K562 (cell line): ENCODE data around the gene GTSE1. TPM values are rescaled to one million over a fixed set of nuclear protein-coding genes. Genes with fewer than 3 reads are reported as not detected.

Source experiments
- ATAC-seq: fragments of 200-7000 bp; cut with Tn5 transposase; 3 replicates; pipeline ENCODE4 v1.9.1; 2020; ENCODE audit warnings: moderate library complexity
- BruUV-seq: library from RNA; stranded (reverse); fragments of 400-500 nt; replicated peaks from 2 replicates; lab custom pipeline; 2021; lab: Mats Ljungman, UMichigan
- CTCF ChIA-PET: fragments of 300-600 bp; formaldehyde crosslinking; extraction: SDS; loops from one replicate; lab custom pipeline; 2021; ENCODE audit warnings: low intra/inter-chr PET ratio; lab: Yijun Ruan, JAX
- POLR2A ChIA-PET: fragments of 300-600, 350-650 bp; sonication (Branson Sonifier 250); formaldehyde crosslinking; extraction: SDS; loops from one replicate; lab custom pipeline; 2021; ENCODE audit warnings: antibody characterized with exemption, inconsistent platforms; lab: Yijun Ruan, JAX
- DNase-seq, 4 experiments: peaks; one replicate each; pipeline versions ENCODE4 v3.0.0 to v3.0.0-alpha.2; 2011 to 2018; ENCODE audit warnings: low spot score in 3 of 4, mixed read lengths in 3 of 4; ENCODE audit errors: extremely low read depth in 1 of 4
- FAIRE-seq: peaks from 2 replicates; lab custom pipeline; 2011; peaks lifted over from hg19 to GRCh38; lab: Jason Lieb, UNC
- H2AFZ ChIP-seq: 2 replicates; pipeline ENCODE4 v1.6.0; 2011; ENCODE audit warnings: low read depth, low read length, control low read depth, inconsistent platforms
- H3K27ac ChIP-seq: fragments of 200-600 bp; 3 replicates; pipeline ENCODE4 v1.8.0; 2011; ENCODE audit warnings: low read depth, mild to moderate bottlenecking, control low read depth, inconsistent platforms, low read length, moderate library complexity, mixed read lengths; ENCODE audit errors: extremely low read depth
- H3K27me3 ChIP-seq, 2 experiments: fragments of 300-600 bp in 1 of 2; 2 replicates in 1 of 2; 3 replicates in 1 of 2; pipeline versions ENCODE4 v1.6.0 to v1.8.0; 2011; ENCODE audit warnings: inconsistent platforms in 2 of 2, low read length in 2 of 2, mild to moderate bottlenecking in 1 of 2, mixed read lengths in 1 of 2, moderate library complexity in 1 of 2; ENCODE audit not compliant: control insufficient read depth in 2 of 2, insufficient read depth in 2 of 2
- H3K36me3 ChIP-seq: fragments of 300-600 bp; 3 replicates; pipeline ENCODE4 v1.8.0; 2011; ENCODE audit warnings: mild to moderate bottlenecking, low read length, inconsistent platforms; ENCODE audit not compliant: control insufficient read depth, insufficient read depth
- H3K4me1 ChIP-seq, 2 experiments: fragments of 200-600 bp in 1 of 2; replicated peaks in 1 of 2; 2 replicates in 1 of 2; 3 replicates in 1 of 2; pipeline versions ENCODE4 v1.5.1 to v1.8.0; 2011; ENCODE audit warnings: inconsistent platforms in 2 of 2, low read length in 2 of 2, mild to moderate bottlenecking in 1 of 2, mixed read lengths in 1 of 2, moderate library complexity in 1 of 2; ENCODE audit not compliant: control insufficient read depth in 2 of 2, insufficient read depth in 2 of 2
- H3K4me2 ChIP-seq: 2 replicates; pipeline ENCODE4 v1.6.1; 2011; ENCODE audit warnings: low read length, control low read depth, inconsistent platforms, mixed read lengths; ENCODE audit not compliant: insufficient read depth
- H3K4me3 ChIP-seq: fragments of 200-600 bp; sonication (generic), shearing (Covaris generic); 2 replicates; pipeline ENCODE4 v1.5.1; 2016; ENCODE audit warnings: control low read depth, inconsistent platforms
- H3K79me2 ChIP-seq: fragments of 200-600 bp; 3 replicates; pipeline ENCODE4 v1.8.0; 2011; ENCODE audit warnings: low read length, inconsistent platforms; ENCODE audit not compliant: control insufficient read depth, insufficient read depth
- H3K9ac ChIP-seq, 2 experiments: 2 replicates each; pipeline versions ENCODE4 v1.6.0 to v1.6.1; 2011; ENCODE audit warnings: low read depth in 2 of 2, low read length in 2 of 2, control low read depth in 1 of 2, inconsistent platforms in 1 of 2, mild to moderate bottlenecking in 1 of 2, mixed read lengths in 1 of 2; ENCODE audit not compliant: insufficient read depth in 1 of 2
- H3K9me1 ChIP-seq: one replicate; pipeline ENCODE4 v1.6.0; 2011; ENCODE audit warnings: inconsistent platforms, mild to moderate bottlenecking, low read length, moderate library complexity; ENCODE audit not compliant: control insufficient read depth, insufficient read depth
- H3K9me3 ChIP-seq: replicated peaks from 2 replicates; pipeline ENCODE4 v1.5.1; 2011; ENCODE audit warnings: low read depth, low read length, inconsistent platforms; ENCODE audit not compliant: control insufficient read depth, insufficient read depth
- H4K20me1 ChIP-seq: replicated peaks from 2 replicates; pipeline ENCODE4 v1.6.1; 2011; ENCODE audit warnings: low read length, inconsistent platforms, mixed read lengths; ENCODE audit not compliant: control insufficient read depth, insufficient read depth
- HDAC8 ChIP-seq: fragments of 450-650 bp; IDR thresholded peaks from 2 replicates; pipeline ENCODE4 v1.6.1; 2016; ENCODE audit warnings: mild to moderate bottlenecking, missing genetic modification characterization, moderate library complexity, missing compliant biosample characterization
- JUND ChIP-seq, 2 experiments: IDR thresholded peaks; 2 replicates in 1 of 2; 3 replicates in 1 of 2; pipeline ENCODE4 v1.6.1; 2011; ENCODE audit warnings: borderline replicate concordance in 2 of 2, low read depth in 2 of 2, low read length in 2 of 2, improper control_type of control experiment in 1 of 2, missing biosample characterization in 1 of 2, missing genetic modification characterization in 1 of 2, missing genetic modification reagents in 1 of 2
- MEF2A ChIP-seq: IDR thresholded peaks from 2 replicates; pipeline ENCODE4 v1.6.1; 2011; ENCODE audit warnings: low read depth, mild to moderate bottlenecking, low read length, moderate library complexity; ENCODE audit not compliant: control insufficient read depth
- PCBP1 ChIP-seq: fragments of 200-400 bp; formaldehyde crosslinking; IDR thresholded peaks from 2 replicates; pipeline ENCODE4 v1.6.1; 2018; ENCODE audit warnings: mild to moderate bottlenecking, low read depth, low read length; ENCODE audit not compliant: poor library complexity, severe bottlenecking
- PRPF4 ChIP-seq: fragments of 200-400 bp; formaldehyde crosslinking; IDR thresholded peaks from one replicate; pipeline ENCODE4 v1.6.1; 2017; ENCODE audit warnings: low read length, low read depth, mild to moderate bottlenecking; ENCODE audit not compliant: insufficient read depth, poor library complexity, severe bottlenecking
- SAFB ChIP-seq: fragments of 200-400 bp; formaldehyde crosslinking; IDR thresholded peaks from 2 replicates; pipeline ENCODE4 v1.6.1; 2017; ENCODE audit warnings: low read depth, low read length, borderline replicate concordance
- SETDB1 ChIP-seq: IDR thresholded peaks from one replicate; pipeline ENCODE4 v1.6.1; 2012; ENCODE audit warnings: low read length, control low read depth, inconsistent platforms
- ZNF134 ChIP-seq: fragments of 250-450 bp; sonication (Bioruptor Pico); conservative IDR thresholded peaks from 2 replicates; pipeline ENCODE4 v1.4.0; 2020
- ZNF444 ChIP-seq: fragments of 250-450 bp; sonication (Bioruptor Pico); IDR thresholded peaks from 2 replicates; pipeline ENCODE4 v1.4.0; 2020; ENCODE audit warnings: mild to moderate bottlenecking, moderate library complexity
- ZNF57 ChIP-seq: fragments of 450-650 bp; formaldehyde crosslinking; IDR thresholded peaks from 2 replicates; pipeline ENCODE4 v1.4.0; 2020; ENCODE audit warnings: mild to moderate bottlenecking, moderate library complexity
- ZNF699 ChIP-seq: fragments of 250-450 bp; sonication (Bioruptor Pico); IDR thresholded peaks from 2 replicates; pipeline ENCODE4 v1.8.0; 2021; ENCODE audit warnings: mild to moderate bottlenecking, moderate library complexity; ENCODE audit not compliant: insufficient replicate concordance
- WGBS: fragments of 100-300 bp; shearing (Covaris generic); methylation state at CpG from one replicate; pipeline ENCODE4 v1.1.6; 2016; ENCODE audit warnings: low coverage, mixed read lengths; ENCODE audit not compliant: insufficient coverage; ENCODE audit errors: missing lambda C conversion rate; 5-methylcytosine and 5-hydroxymethylcytosine counted together
- in situ Hi-C: fragments of 300-500 bp; cut with MboI; formaldehyde crosslinking; loops from 4 replicates; pipeline ENCODE4 v1.15.0; 2018; ENCODE audit warnings: inconsistent platforms, mixed read lengths
- intact Hi-C: fragments of 100-400 bp; cut with micrococcal nuclease; formaldehyde crosslinking; loops from 2 replicates; pipeline ENCODE4 v1.14.2; 2022
- polyA plus RNA-seq, 8 experiments: library from polyadenylated mRNA; depleted of rRNA in 4 of 8; stranded (reverse) in 5 of 8; unstranded in 3 of 8; fragments of >200 nt; fragmentation: Nextera tagmentation in 2 of 8; fragmentation: Illumina TruSeq in 1 of 8; extraction: Ambion mirVana in 2 of 8; extraction: Trizol in 1 of 8; gene quantifications; 2 replicates each; pipeline versions ENCODE4 v1.2.1 to v1.2.3, GENCODE V29; 2011 to 2014; ENCODE audit warnings: inconsistent platforms in 1 of 8, missing spikeins in 1 of 8
- total RNA-seq, 7 experiments: library from RNA; depleted of rRNA in 6 of 7; stranded (reverse); fragments of >200 nt in 6 of 7; fragmentation: Illumina TruSeq in 2 of 7; extraction: Trizol in 2 of 7; gene quantifications; 2 replicates each; pipeline versions ENCODE4 v1.2.1 to v1.2.3, GENCODE V29; 2011 to 2021; ENCODE audit warnings: low replicate concordance in 1 of 7

The GTSE1 gene
- total and polyA plus RNA-seq, 9 of the 15 experiments (the other 6 are each of a cell fraction or from before 2014, with no cell fraction given), result 2.5 to 22.5 (median 12.9) TPM

DNA sequence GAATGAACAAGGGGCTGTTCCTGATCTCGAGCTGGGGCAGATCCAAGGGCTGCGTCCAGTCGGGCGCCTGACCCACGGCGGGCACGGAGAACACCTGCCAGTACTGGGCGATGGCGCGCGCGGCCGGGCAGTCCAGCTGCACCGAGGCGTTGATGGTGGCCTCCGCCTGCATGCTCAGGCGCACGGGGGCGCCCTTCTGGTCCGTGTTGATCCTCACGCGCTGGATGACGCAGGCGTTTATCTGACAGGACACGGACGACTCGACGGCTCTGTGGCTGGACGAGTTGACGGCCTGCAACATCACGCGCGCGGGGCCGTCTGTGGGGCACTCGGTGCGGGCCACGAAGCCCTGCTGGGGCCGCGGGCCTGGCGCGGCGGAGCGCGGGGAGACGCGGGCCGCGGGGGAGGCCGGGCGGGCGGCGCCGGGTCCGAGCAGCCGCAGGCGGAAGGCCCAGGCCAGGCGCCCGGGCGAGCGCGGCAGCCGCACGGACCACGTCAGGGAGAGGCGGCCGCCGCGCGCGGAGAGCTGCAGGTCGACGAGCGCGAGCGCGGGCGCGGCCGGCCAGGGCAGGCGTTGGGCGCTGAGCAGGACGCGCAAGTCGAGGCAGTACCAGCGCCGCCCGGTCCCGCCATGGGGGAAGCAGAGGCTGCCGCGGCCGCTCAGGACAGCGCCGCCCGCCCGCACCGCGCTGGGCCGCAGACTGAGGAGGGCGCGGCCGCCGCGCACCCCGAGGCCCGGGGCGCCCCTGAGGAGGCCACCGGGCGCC is 34.0 kb upstream of the GTSE1 start:
- BruUV-seq, result no TSS peak
- Histone ChIP-seq H3K9me3 (peaks cover 1% of the 10 kb centered on the region), H4K20me1 (no peaks in the 10 kb centered on the region), H3K4me2 (no peak overlapping the region), H2AFZ (no peak overlapping the region), H3K36me3 (no peaks in the 10 kb centered on the region), H3K4me1 (peaks cover 3 to 4% of the 10 kb centered on the region in 2 experiments; a peak in 4 of 5 replicates), H3K9me1 (no peaks in the 10 kb centered on the region), H3K79me2 (no peaks in the 10 kb centered on the region), H3K4me3 (no peak overlapping the region), H3K27ac (no peak overlapping the region), H3K27me3 (no peaks in the 10 kb centered on the region), H3K9ac (no peak overlapping the region)
- no CpG with 5 or more reads among the region's 109 CpGs for WGBS
- TF ChIP-seq PRPF4 (no peak), JUND (IDR thresholded peaks at IDR 0.05; ENCODE audit: borderline replicate concordance, low read depth, low read length) (no peak), JUND (tag; IDR thresholded peaks at IDR 0.05; ENCODE audit: borderline replicate concordance, low read depth, low read length) (no peak), SETDB1 (no peak), MEF2A (no peak), ZNF134 (no peak), PCBP1 (no peak), ZNF57 (no peak), HDAC8 (tag) (no peak), SAFB (no peak), ZNF699 (no peak), ZNF444 (CRISPR knock-in tag) (no peak)
- intact Hi-C loops, result no loop called here
- ATAC-seq (no peak), DNase-seq (no peak), FAIRE-seq (no peak)
- ChIA-PET CTCF (no interaction called here), POLR2A (no interaction called here)
- in situ Hi-C loops, result no loop called here
